ENCODE results near the gene LTF. TPM values are rescaled to one million over a fixed set of nuclear protein-coding genes. Genes with fewer than 3 reads are reported as not detected.

The LTF gene
- total RNA-seq, 6 donors from 2014 or later, result 3.3 to 85.9 (median 12.5) TPM

GRCh38 chr3:46399098-46399497 lies 65.6 kb downstream of the LTF start:
- no peak for TF ChIP-seq POLR2AphosphoS5 (IDR thresholded peaks at IDR 0.05)
- no peak for TF ChIP-seq POLR2A (IDR thresholded peaks at IDR 0.05)
- TF ChIP-seq EP300 (IDR thresholded peaks at IDR 0.05), result no peak
- TF ChIP-seq, protein P1, sequence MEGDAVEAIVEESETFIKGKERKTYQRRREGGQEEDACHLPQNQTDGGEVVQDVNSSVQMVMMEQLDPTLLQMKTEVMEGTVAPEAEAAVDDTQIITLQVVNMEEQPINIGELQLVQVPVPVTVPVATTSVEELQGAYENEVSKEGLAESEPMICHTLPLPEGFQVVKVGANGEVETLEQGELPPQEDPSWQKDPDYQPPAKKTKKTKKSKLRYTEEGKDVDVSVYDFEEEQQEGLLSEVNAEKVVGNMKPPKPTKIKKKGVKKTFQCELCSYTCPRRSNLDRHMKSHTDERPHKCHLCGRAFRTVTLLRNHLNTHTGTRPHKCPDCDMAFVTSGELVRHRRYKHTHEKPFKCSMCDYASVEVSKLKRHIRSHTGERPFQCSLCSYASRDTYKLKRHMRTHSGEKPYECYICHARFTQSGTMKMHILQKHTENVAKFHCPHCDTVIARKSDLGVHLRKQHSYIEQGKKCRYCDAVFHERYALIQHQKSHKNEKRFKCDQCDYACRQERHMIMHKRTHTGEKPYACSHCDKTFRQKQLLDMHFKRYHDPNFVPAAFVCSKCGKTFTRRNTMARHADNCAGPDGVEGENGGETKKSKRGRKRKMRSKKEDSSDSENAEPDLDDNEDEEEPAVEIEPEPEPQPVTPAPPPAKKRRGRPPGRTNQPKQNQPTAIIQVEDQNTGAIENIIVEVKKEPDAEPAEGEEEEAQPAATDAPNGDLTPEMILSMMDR (IDR thresholded peaks at IDR 0.05), result no peak
- no peak overlapping the region for H3K4me3 ChIP-seq
- H3K9me3 ChIP-seq, result no peaks in the 10 kb centered on the region
- 59 to 60% methylated on average over 2 of the region's 2 CpGs for WGBS, 2 donors
- DNase-seq (peak in 1 of 2 donors; percentile 18), ATAC-seq (ENCODE audit: low FRiP score in 2 of 2) (no peak)
- peaks cover 31 to 63% (median 47%) of the 10 kb centered on the region in 4 donors for H3K4me1 ChIP-seq
- peak overlapping the region in 2 of 4 donors; percentile 19 to 36 for H3K27ac ChIP-seq
- no peaks in the 10 kb centered on the region for H3K36me3 ChIP-seq
- H3K27me3 ChIP-seq, result no peaks in the 10 kb centered on the region

- Histone ChIP-seq H3K27ac (no peak overlapping the region), H3K36me3 (no peaks in the 10 kb centered on the region), H3K4me3 (no peak overlapping the region), H3K9me3 (no peaks in the 10 kb centered on the region), H3K4me1 (peaks cover 37 to 70% (median 54%) of the 10 kb centered on the region in 4 donors), H3K27me3 (no peaks in the 10 kb centered on the region)
- 89 to 92% methylated on average over 6 of the region's 6 CpGs for WGBS, 2 donors
- ATAC-seq (ENCODE audit: low FRiP score in 2 of 2) (no peak), DNase-seq (no peak)
- no peak for TF ChIP-seq EP300 (IDR thresholded peaks at IDR 0.05)
- TF ChIP-seq POLR2A (IDR thresholded peaks at IDR 0.05), result no peak
- TF ChIP-seq, protein P1 (IDR thresholded peaks at IDR 0.05), result no peak
- TF ChIP-seq POLR2AphosphoS5 (IDR thresholded peaks at IDR 0.05), result no peak
Observed at GRCh38 chr3:46398186-46398955, 66.3 kb downstream of the LTF start.

DNA sequence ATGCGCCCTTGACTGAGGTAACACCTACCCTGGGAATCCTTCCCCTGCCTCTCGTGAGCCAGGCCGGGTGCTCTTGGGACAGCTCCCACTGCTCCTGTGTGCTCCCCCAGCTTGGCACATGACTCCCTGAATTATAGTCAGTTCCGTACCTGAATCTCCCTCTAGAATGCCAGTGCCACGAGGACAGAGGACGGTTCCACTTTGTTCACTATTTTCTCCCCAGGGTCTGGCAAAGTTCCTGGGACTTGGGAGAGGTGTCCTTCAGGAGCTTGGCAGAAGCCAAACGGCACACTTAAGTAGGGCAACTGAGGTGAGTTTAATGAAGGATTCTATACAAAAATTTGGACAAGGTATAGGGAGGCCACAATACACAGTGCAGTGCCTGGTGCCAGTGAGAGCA lies 67.6 kb downstream of the LTF start:
- peak; percentile 11 to 53 for DNase-seq
- H3K27me3 ChIP-seq, result no peaks in the 10 kb centered on the region
- H3K4me3 ChIP-seq, result no peak overlapping the region
- WGBS, 2 donors, result 78 to 89% methylated on average over 7 of the region's 7 CpGs
- no peaks in the 10 kb centered on the region for H3K9me3 ChIP-seq
- H3K4me1 ChIP-seq, result peaks cover 37 to 76% (median 58%) of the 10 kb centered on the region in 4 donors
- ATAC-seq (ENCODE audit: low FRiP score in 2 of 2), result no peak
- H3K27ac ChIP-seq, result peak overlapping the region in 3 of 4 donors; percentile 15 to 72 (median 44)
- no peaks in the 10 kb centered on the region for H3K36me3 ChIP-seq
- TF ChIP-seq EP300 (IDR thresholded peaks at IDR 0.05), result no peak
- TF ChIP-seq, protein P1 (IDR thresholded peaks at IDR 0.05), result no peak
- no peak for TF ChIP-seq POLR2A (IDR thresholded peaks at IDR 0.05)
- TF ChIP-seq POLR2AphosphoS5 (IDR thresholded peaks at IDR 0.05), result no peak

- WGBS, 2 donors, result 57 to 59% methylated on average over 6 of the region's 6 CpGs
- H3K4me3 ChIP-seq, result no peak overlapping the region
- no peaks in the 10 kb centered on the region for H3K27me3 ChIP-seq
- H3K36me3 ChIP-seq, result no peaks in the 10 kb centered on the region
- TF ChIP-seq POLR2A (IDR thresholded peaks at IDR 0.05) (peak in 1 of 4 donors; percentile 13), EP300 (IDR thresholded peaks at IDR 0.05) (peak in 1 of 4 donors; percentile 17)
- TF ChIP-seq, protein P1 (IDR thresholded peaks at IDR 0.05), result no peak
- peak overlapping the region in 2 of 4 donors; percentile 54 to 72 for H3K27ac ChIP-seq
- no peaks in the 10 kb centered on the region for H3K9me3 ChIP-seq
- peak in 1 of 2 donors; percentile 57 for ATAC-seq (ENCODE audit: low FRiP score in 2 of 2)
- H3K4me1 ChIP-seq, result peaks cover 36 to 70% (median 55%) of the 10 kb centered on the region in 4 donors
- DNase-seq, result peak in 1 of 2 donors; percentile 62
Observed at GRCh38 chr3:46395766-46396530, 68.8 kb downstream of the LTF start.
